Fibroblast of skin of left quadriceps (primary cell): ENCODE results near the gene LGALS9.
"Not testable (repeated sequence)": the region's sequence is repeated elsewhere in the genome, so short reads cannot be mapped to it uniquely, and the experiment has no call there.

Experiments used
- DNase-seq, 2 experiments: peaks; one replicate each; pipeline ENCODE4 v3.0.0-alpha.2; 2013; ENCODE audit warnings: low read depth in 2 of 2

Gene LGALS9

GRCh38 chr17:27686322-27686721 is 55.3 kb downstream of the LGALS9 start:
- DNase-seq, result not testable (repeated sequence)

DNA sequence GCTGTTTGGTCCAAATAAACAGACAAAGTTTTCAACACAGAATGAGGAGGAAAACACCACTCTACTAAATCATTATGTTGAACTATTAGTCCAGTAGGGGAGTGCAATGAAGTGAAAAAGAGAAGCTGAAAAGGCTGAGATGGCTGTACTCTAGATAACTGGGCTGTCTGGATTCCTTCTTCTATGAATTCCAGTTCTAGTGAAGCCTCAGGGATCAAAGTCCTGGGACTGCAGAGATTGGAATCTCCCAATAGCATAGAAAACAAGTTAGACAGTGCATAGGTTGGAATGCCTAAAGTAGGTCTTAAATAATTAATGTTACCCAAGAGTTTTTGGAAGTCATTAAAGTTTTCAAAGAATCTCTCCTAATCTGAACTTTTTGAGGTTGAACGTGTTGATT is 59.9 kb downstream of the LGALS9 start:
- no peak for DNase-seq

DNA sequence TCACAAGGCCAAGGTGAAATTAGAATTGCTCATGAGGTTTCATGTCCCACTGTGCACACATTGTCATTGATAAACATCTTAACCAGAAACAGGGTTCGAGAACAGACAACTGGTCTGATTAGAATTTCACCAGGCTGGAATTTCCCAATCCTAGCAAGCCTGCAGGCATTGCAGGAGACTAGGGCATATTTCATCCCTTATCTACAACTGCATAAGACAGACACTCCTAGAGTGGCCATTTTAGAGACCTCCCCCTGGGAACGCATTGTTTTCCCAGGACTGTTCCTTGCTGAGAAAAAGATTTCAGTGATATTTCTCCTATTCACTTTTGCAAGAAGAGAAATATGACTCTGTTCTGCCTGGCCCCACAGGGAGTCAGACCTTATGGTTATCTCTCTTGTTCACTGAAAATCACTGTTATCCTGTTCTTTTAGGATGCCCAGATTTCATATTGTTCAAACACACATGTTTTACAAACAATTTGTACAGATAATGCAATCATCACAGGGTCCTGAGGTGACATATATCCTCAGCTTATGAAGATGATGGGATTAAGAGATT is 64.3 kb downstream of the LGALS9 start:
- not testable (repeated sequence) for DNase-seq
